NCI-H82 treated with DMSO at 0.1 percent for 48 hours (cell line): Measurements from ENCODE around the gene RNF115.

Experiments
- DNase-seq: peaks from one replicate; lab custom pipeline; 2025; ENCODE audit not compliant: unreplicated experiment; lab: John Stamatoyannopoulos, UW

Gene RNF115

GRCh38 chr1:145707183-145707867, 116.6 kb downstream of the RNF115 start, which contains the start of gene PDZK1:
PDZK1 (minus strand) TSS chr1:145707368; CDS start chr1:145688021, 19,347 bp downstream.
- no peak for DNase-seq

GRCh38 chr1:145706086-145706664, 117.7 kb downstream of the RNF115 start:
- DNase-seq = no peak

GRCh38 chr1:145705622-145706021, 118.3 kb downstream of the RNF115 start:
- no peak for DNase-seq

- DNase-seq = no peak
These were observed 121.1 kb downstream of the RNF115 start for GRCh38 chr1:145702826-145703225.

- DNase-seq = no peak
These were observed 121.8 kb downstream of the RNF115 start for GRCh38 chr1:145702052-145702451.

GRCh38 chr1:145701306-145701862, 122.5 kb downstream of the RNF115 start:
- DNase-seq = no peak

GRCh38 chr1:145696630-145696960, 127.3 kb downstream of the RNF115 start:
- no peak for DNase-seq

- no peak for DNase-seq
These were observed 127.9 kb downstream of the RNF115 start for GRCh38 chr1:145695821-145696629.

GRCh38 chr1:145692785-145693443, 131.0 kb downstream of the RNF115 start:
- DNase-seq = no peak

- DNase-seq = no peak
These were observed 133.0 kb downstream of the RNF115 start for GRCh38 chr1:145690587-145691558.

GRCh38 chr1:145689922-145690321, 134.0 kb downstream of the RNF115 start:
- DNase-seq = no peak

- DNase-seq = no peak
These were observed 135.0 kb downstream of the RNF115 start for GRCh38 chr1:145688924-145689323.
